Panc1 (cell line): ENCODE data around the gene TAPBPL.

Experiments
- POLR2AphosphoS5 ChIP-seq: IDR thresholded peaks from 2 replicates; pipeline ENCODE4 v1.6.1; 2012; ENCODE audit warnings: mild to moderate bottlenecking, low read depth, low read length, moderate library complexity
- SIN3A ChIP-seq: IDR thresholded peaks from 2 replicates; pipeline ENCODE4 v1.6.1; 2012; ENCODE audit warnings: low read depth, mild to moderate bottlenecking, low read length, moderate library complexity, borderline replicate concordance; ENCODE audit not compliant: insufficient read depth
- TF ChIP-seq, protein P1 (sequence below): fragments of 450-650 bp; IDR thresholded peaks from 2 replicates; pipeline ENCODE4 v1.5.1; 2017; ENCODE audit warnings: mild to moderate bottlenecking
- TF ChIP-seq, protein P2 (sequence below), 2 experiments: IDR thresholded peaks; 2 replicates each; pipeline ENCODE4 v1.6.1; 2011 to 2012; ENCODE audit warnings: low read depth in 2 of 2, control low read depth in 1 of 2, low read length in 1 of 2, mild to moderate bottlenecking in 1 of 2, moderate library complexity in 1 of 2; ENCODE audit not compliant: insufficient read depth in 1 of 2

DNA sequence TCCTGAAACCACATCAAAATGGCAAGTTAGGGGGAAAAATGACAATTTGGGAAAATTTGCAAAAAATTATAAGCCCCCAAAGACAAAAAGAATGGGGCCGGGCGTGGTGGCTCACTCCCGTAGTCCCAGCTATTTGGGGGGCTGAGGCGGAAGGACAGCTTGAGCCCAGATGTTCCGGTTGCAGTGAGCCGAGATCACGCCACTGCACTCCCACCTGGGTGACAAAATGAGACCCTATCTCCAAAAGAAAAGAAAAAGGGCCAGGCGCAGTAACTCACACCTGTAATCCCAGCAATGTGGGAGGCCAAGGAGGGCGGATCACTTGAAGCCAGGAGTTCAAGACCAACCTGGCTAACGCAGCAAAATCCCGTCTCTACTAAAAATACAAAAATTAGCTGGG lies 20.6 kb downstream of the TAPBPL start:
- TF ChIP-seq, protein P1, sequence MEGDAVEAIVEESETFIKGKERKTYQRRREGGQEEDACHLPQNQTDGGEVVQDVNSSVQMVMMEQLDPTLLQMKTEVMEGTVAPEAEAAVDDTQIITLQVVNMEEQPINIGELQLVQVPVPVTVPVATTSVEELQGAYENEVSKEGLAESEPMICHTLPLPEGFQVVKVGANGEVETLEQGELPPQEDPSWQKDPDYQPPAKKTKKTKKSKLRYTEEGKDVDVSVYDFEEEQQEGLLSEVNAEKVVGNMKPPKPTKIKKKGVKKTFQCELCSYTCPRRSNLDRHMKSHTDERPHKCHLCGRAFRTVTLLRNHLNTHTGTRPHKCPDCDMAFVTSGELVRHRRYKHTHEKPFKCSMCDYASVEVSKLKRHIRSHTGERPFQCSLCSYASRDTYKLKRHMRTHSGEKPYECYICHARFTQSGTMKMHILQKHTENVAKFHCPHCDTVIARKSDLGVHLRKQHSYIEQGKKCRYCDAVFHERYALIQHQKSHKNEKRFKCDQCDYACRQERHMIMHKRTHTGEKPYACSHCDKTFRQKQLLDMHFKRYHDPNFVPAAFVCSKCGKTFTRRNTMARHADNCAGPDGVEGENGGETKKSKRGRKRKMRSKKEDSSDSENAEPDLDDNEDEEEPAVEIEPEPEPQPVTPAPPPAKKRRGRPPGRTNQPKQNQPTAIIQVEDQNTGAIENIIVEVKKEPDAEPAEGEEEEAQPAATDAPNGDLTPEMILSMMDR = no peak
- TF ChIP-seq, protein P2, sequence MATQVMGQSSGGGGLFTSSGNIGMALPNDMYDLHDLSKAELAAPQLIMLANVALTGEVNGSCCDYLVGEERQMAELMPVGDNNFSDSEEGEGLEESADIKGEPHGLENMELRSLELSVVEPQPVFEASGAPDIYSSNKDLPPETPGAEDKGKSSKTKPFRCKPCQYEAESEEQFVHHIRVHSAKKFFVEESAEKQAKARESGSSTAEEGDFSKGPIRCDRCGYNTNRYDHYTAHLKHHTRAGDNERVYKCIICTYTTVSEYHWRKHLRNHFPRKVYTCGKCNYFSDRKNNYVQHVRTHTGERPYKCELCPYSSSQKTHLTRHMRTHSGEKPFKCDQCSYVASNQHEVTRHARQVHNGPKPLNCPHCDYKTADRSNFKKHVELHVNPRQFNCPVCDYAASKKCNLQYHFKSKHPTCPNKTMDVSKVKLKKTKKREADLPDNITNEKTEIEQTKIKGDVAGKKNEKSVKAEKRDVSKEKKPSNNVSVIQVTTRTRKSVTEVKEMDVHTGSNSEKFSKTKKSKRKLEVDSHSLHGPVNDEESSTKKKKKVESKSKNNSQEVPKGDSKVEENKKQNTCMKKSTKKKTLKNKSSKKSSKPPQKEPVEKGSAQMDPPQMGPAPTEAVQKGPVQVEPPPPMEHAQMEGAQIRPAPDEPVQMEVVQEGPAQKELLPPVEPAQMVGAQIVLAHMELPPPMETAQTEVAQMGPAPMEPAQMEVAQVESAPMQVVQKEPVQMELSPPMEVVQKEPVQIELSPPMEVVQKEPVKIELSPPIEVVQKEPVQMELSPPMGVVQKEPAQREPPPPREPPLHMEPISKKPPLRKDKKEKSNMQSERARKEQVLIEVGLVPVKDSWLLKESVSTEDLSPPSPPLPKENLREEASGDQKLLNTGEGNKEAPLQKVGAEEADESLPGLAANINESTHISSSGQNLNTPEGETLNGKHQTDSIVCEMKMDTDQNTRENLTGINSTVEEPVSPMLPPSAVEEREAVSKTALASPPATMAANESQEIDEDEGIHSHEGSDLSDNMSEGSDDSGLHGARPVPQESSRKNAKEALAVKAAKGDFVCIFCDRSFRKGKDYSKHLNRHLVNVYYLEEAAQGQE (IDR thresholded peaks at IDR 0.05; ENCODE audit: insufficient read depth in 1 of 2, low read depth in 2 of 2, low read length in 1 of 2) = no peak
- TF ChIP-seq SIN3A = no peak
- no peak for TF ChIP-seq POLR2AphosphoS5
